ENCODE results near the gene FRMPD1.

GRCh38 chr9:37790096-37790495 lies 139.3 kb downstream of the FRMPD1 start:
- TF ChIP-seq, protein P1, sequence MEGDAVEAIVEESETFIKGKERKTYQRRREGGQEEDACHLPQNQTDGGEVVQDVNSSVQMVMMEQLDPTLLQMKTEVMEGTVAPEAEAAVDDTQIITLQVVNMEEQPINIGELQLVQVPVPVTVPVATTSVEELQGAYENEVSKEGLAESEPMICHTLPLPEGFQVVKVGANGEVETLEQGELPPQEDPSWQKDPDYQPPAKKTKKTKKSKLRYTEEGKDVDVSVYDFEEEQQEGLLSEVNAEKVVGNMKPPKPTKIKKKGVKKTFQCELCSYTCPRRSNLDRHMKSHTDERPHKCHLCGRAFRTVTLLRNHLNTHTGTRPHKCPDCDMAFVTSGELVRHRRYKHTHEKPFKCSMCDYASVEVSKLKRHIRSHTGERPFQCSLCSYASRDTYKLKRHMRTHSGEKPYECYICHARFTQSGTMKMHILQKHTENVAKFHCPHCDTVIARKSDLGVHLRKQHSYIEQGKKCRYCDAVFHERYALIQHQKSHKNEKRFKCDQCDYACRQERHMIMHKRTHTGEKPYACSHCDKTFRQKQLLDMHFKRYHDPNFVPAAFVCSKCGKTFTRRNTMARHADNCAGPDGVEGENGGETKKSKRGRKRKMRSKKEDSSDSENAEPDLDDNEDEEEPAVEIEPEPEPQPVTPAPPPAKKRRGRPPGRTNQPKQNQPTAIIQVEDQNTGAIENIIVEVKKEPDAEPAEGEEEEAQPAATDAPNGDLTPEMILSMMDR (IDR thresholded peaks at IDR 0.05; ENCODE audit: low read length): no peak
- no peak for TF ChIP-seq EZH2 (optimal IDR thresholded peaks at IDR 0.05; ENCODE audit: low read depth, low read length)
